ENCODE results near the gene CLPX.
A peak's percentile ranks its signal among the peaks of the same experiment; 100 is the strongest.
"Not testable (repeated sequence)": the region's sequence is repeated elsewhere in the genome, so short reads cannot be mapped to it uniquely, and the experiment has no call there.

CLPX gene

DNA sequence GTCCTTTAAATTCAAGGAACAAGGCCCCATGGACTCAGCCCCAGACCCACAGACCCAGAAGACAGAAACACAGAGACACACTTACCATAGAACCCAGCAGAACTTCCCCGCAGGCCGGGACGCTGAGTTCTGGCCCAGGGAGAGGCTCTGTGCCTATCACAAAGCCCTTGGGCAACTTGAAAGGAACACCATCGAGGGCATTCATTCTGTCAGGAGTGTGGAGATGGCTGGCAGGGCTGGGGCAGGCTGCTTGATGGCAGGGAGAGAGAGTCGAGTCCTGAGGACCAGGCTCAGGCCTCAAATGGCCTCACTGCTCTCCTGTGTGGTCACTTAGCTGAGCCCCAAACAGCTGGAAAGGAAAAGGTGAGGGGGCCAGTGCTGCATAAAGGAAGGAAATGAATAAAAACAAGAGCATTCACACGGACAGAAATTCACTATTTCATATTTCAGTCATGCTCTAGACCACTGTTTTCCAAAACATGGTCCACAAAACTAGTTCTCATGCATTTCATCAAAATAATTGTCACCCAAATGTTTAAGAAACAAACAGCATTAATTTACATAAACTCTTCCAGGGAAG is 79.0 kb downstream of the CLPX start:
- Mint-ChIP-seq H3K27ac (no peak overlapping the region), H3K9me3 (no peaks in the 10 kb centered on the region), H3K4me1 (peaks cover 23% of the 10 kb centered on the region), H3K36me3 (peaks cover 72% of the 10 kb centered on the region), H3K4me3 (no peak overlapping the region)
- ATAC-seq (no peak), DNase-seq (ENCODE audit: low spot score in 2 of 2) (no peak)

GRCh38 chr15:65105038-65105437 is 80.1 kb downstream of the CLPX start:
- no peak for ATAC-seq
- Mint-ChIP-seq H3K4me1 (peaks cover 17% of the 10 kb centered on the region), H3K9me3 (no peaks in the 10 kb centered on the region), H3K27ac (no peak overlapping the region), H3K36me3 (peaks cover 72% of the 10 kb centered on the region), H3K4me3 (no peak overlapping the region)
- DNase-seq (ENCODE audit: low spot score in 2 of 2): no peak

DNA sequence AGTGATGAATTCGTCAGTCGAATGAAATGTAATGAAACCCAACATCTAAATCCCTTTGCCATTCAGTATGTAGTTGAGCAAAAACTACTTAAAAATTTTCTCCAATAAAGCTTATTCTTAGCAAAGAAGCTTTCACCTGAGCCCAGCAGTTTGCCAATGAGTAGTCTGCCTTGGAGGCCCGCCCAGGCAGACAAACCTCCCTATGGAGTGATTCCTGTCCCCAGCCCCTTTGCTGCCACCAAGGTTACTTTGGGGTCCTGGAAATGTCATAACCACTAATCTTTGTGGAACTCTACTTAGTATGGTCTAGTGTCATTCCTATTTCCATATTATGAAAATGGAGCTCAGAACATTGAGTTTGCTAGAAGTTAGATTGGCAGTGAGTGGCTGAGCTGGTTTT is 82.2 kb downstream of the CLPX start:
- H3K4me1 Mint-ChIP-seq: peaks cover 17% of the 10 kb centered on the region
- no peak for ATAC-seq
- no peak overlapping the region for H3K4me3 Mint-ChIP-seq
- no peaks in the 10 kb centered on the region for H3K9me3 Mint-ChIP-seq
- peaks cover 70% of the 10 kb centered on the region for H3K36me3 Mint-ChIP-seq
- no peak for DNase-seq (ENCODE audit: low spot score in 2 of 2)
- no peak overlapping the region for H3K27ac Mint-ChIP-seq

DNA sequence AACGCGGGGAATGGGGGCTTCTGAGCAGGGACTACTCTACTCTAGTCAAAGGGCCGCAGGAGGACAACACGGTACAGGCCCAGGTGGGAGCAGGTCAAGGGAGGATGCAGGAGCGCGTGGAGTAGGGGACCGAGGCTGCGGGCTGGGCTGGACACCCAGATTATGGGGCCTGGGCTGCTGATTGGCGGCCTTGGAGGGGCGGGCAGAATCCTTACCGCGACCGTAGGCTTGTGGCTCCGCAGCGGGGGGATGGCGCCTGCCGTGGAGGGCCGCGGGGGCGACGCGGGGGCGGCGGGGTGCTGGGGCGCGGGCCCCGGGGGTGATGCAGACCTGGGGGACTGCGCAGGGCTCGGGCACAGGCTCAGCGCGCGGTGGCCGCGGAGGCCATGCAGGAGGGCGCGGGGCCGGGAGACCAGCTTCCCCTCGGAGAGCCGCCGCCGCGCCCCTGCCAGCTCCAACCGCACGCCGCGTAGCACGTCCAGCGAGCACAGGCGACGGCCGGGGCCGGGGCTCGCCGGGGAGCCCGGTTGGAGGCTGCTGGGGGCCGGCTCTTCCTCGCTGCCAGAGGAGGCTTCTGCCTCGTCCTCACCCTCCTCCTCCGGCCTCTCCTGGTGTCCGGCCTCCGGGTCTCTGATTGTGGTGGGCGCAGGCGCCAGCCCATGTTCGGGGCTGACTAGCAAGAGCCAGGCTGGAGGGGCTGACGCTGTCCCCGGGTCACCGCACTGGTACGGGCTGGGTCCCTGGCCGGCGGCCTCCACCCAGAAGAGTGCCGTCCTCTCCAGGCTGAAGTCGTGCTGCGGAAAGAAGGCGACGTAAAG is 83.0 kb downstream of the CLPX start:
- Mint-ChIP-seq H3K36me3 (peaks cover 70% of the 10 kb centered on the region), H3K9me3 (no peaks in the 10 kb centered on the region), H3K27ac (no peak overlapping the region), H3K4me1 (peaks cover 17% of the 10 kb centered on the region), H3K4me3 (no peak overlapping the region)
- no peak for ATAC-seq
- no peak for DNase-seq (ENCODE audit: low spot score in 2 of 2)

DNA sequence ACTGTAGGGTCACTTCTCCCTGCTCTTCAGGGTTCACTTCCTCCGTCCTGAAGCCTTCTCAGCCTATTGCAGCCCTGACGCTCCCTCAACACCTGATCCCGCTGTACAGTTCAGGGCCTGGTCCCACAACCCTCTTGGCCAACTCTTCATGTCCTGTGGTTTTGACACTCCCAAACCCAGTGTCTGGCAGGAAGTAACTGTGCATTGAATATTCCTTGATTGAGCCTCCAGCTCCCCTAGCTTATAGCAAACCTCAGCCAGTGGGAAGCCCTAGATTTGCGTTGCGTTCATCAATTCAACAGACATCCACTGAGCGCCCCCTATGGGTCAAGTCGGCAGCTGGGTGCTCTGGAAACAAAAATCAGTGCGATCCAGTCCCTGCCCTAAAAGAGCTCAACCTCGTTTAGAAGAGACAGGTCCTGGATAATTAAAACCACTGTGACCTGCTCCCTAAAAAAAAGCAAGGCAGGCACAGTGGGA is 83.7 kb downstream of the CLPX start:
- DNase-seq (ENCODE audit: low spot score in 2 of 2) (peak; percentile 38 to 68), ATAC-seq (peak; percentile 37)
- H3K4me1 Mint-ChIP-seq: peaks cover 17% of the 10 kb centered on the region
- H3K9me3 Mint-ChIP-seq: no peaks in the 10 kb centered on the region
- H3K27ac Mint-ChIP-seq: no peak overlapping the region
- H3K36me3 Mint-ChIP-seq: peaks cover 64% of the 10 kb centered on the region
- no peak overlapping the region for H3K4me3 Mint-ChIP-seq

DNA sequence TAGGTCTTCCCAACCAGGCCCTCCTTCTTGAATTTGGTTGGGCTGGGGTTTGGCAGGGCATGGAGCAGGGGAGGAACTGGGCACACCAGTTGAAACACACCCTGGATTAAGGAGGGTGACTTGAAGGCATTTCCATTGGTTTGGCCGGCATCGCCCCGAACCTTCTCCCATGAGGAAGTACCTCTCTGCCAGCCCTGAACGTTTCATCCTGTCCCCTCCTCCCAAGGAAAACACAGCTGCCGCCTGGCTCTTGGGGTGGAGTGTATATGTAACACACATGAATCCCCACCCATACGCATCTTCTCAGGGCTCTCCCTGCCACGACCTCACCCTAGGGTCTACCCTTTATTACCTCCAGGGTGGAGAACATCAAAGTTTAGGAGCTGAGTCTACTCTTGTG is 84.7 kb downstream of the CLPX start:
- DNase-seq (ENCODE audit: low spot score in 2 of 2) (no peak), ATAC-seq (no peak)
- peaks cover 12% of the 10 kb centered on the region for H3K4me1 Mint-ChIP-seq
- H3K4me3 Mint-ChIP-seq: no peak overlapping the region
- H3K27ac Mint-ChIP-seq: no peak overlapping the region
- H3K9me3 Mint-ChIP-seq: no peaks in the 10 kb centered on the region
- H3K36me3 Mint-ChIP-seq: peaks cover 54% of the 10 kb centered on the region

GRCh38 chr15:65099801-65100200 is 85.3 kb downstream of the CLPX start:
- not testable (repeated sequence) for H3K9me3 Mint-ChIP-seq; DNase-seq (ENCODE audit: low spot score in 2 of 2); ATAC-seq; H3K4me3 Mint-ChIP-seq; H3K27ac Mint-ChIP-seq
- H3K4me1 Mint-ChIP-seq: peaks cover 12% of the 10 kb centered on the region
- H3K36me3 Mint-ChIP-seq: peaks cover 48% of the 10 kb centered on the region

DNA sequence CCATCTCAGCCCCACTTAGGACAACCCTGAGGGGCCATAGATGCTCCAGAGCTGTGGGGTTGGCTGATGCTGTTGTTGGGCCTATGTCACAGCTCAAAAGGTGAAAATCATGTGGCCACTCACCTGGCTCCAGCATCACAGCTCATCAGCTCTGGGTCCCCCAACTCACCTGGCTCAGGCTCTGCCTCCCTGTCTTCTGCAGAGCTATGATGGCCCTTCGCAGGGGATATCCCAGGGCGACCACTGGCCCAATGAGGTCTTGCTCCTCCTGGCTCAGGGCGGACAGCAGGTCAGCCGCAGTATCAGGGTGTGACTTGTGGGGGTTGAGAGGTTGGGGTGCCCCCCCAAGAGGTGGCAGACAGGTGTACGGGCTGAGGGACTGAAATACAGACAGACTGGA is 85.8 kb downstream of the CLPX start:
- no peaks in the 10 kb centered on the region for H3K9me3 Mint-ChIP-seq
- H3K4me1 Mint-ChIP-seq: peaks cover 12% of the 10 kb centered on the region
- DNase-seq (ENCODE audit: low spot score in 2 of 2) (no peak), ATAC-seq (no peak)
- H3K4me3 Mint-ChIP-seq: no peak overlapping the region
- H3K36me3 Mint-ChIP-seq: peaks cover 44% of the 10 kb centered on the region
- no peak overlapping the region for H3K27ac Mint-ChIP-seq
